Measurements from ENCODE around the gene HNRNPA3. TPM values are rescaled to one million over a fixed set of nuclear protein-coding genes. Genes with fewer than 3 reads are reported as not detected.
A peak's percentile ranks its signal among the peaks of the same experiment; 100 is the strongest.

Gene HNRNPA3
- total and polyA plus RNA-seq, 2 of the 13 experiments (the other 11 are each of a cell fraction or from before 2014, with no cell fraction given) = 73.3 to 97.7 TPM

GRCh38 chr2:177264693-177265587, 52.3 kb downstream of the HNRNPA3 start, which contains the start of gene NFE2L2 (continued):
- TF ChIP-seq HHEX (CRISPR knock-in tag; IDR thresholded peaks at IDR 0.05) = 0 out of 2 replicates have a peak, but pooled peaks have one; percentile 5
- no peak for TF ChIP-seq SRSF4 (IDR thresholded peaks at IDR 0.05; ENCODE audit: low read depth, low read length, poor library complexity, severe bottlenecking)
- TF ChIP-seq ZNF253 (CRISPR knock-in tag; IDR thresholded peaks at IDR 0.05; ENCODE audit: borderline replicate concordance) = no peak
- no peak for TF ChIP-seq ZFAT (CRISPR knock-in tag; conservative IDR thresholded peaks at IDR 0.05)
- TF ChIP-seq MAX (IDR thresholded peaks at IDR 0.05) = peak; percentile 93
- no peak for TF ChIP-seq CAMTA2 (CRISPR knock-in tag; IDR thresholded peaks at IDR 0.05; ENCODE audit: borderline replicate concordance)
- no peak; the same call in 1 of the 2 replicates for TF ChIP-seq ZNF670 (CRISPR knock-in tag; IDR thresholded peaks at IDR 0.05; ENCODE audit: borderline replicate concordance)
- TF ChIP-seq ZNF747 (CRISPR knock-in tag; IDR thresholded peaks at IDR 0.05; ENCODE audit: borderline replicate concordance) = peak; percentile 60; the same call in 1 of the 2 replicates
- peak; percentile 77 for TF ChIP-seq SMAD1 (CRISPR knock-in tag; IDR thresholded peaks at IDR 0.05; ENCODE audit: borderline replicate concordance, low read depth)
- TF ChIP-seq ZBTB21 (CRISPR knock-in tag; IDR thresholded peaks at IDR 0.05) = no peak; the same call in 1 of the 2 replicates
- no peak for TF ChIP-seq ZNF10 (CRISPR knock-in tag; IDR thresholded peaks at IDR 0.05; ENCODE audit: borderline replicate concordance, low read depth)
- TF ChIP-seq NCOR1 (IDR thresholded peaks at IDR 0.05; ENCODE audit: borderline replicate concordance, low read length) = peak; percentile 86
- peak; percentile 63 for TF ChIP-seq ELF3 (CRISPR knock-in tag; IDR thresholded peaks at IDR 0.05)
- 0 out of 2 replicates have a peak, but pooled peaks have one; percentile 51 for TF ChIP-seq ZNF678 (CRISPR knock-in tag; IDR thresholded peaks at IDR 0.05)
- peak; percentile 99 for TF ChIP-seq TBX2 (CRISPR knock-in tag; IDR thresholded peaks at IDR 0.05; ENCODE audit: borderline replicate concordance)
- no peak for TF ChIP-seq ZNF704 (CRISPR knock-in tag; IDR thresholded peaks at IDR 0.05; ENCODE audit: borderline replicate concordance)
- peak; percentile 99 for TF ChIP-seq SRSF1 (optimal IDR thresholded peaks at IDR 0.05; ENCODE audit: low read depth, low read length)
- TF ChIP-seq CBFB (CRISPR knock-in tag; IDR thresholded peaks at IDR 0.05) = peak; percentile 89
- peak; percentile 94 for TF ChIP-seq HDAC2 (CRISPR knock-in tag; IDR thresholded peaks at IDR 0.05)
- peak; percentile 51; the same call in 1 of the 2 replicates for TF ChIP-seq THAP7 (CRISPR knock-in tag; IDR thresholded peaks at IDR 0.05)
- peak; percentile 43; the same call in 1 of the 2 replicates for TF ChIP-seq ONECUT2 (CRISPR knock-in tag; IDR thresholded peaks at IDR 0.05)
- peak; percentile 96 for TF ChIP-seq ASH2L (IDR thresholded peaks at IDR 0.05; ENCODE audit: insufficient read length, low read depth, low read length)
- peak; percentile 97; the same call in 1 of the 2 replicates for TF ChIP-seq NRL (CRISPR knock-in tag; IDR thresholded peaks at IDR 0.05; ENCODE audit: borderline replicate concordance)
- TF ChIP-seq ATF3 (CRISPR knock-in tag; IDR thresholded peaks at IDR 0.05) = peak; percentile 99
- TF ChIP-seq ZNF3 (CRISPR knock-in tag; IDR thresholded peaks at IDR 0.05) = peak; percentile 60; the same call in 1 of the 2 replicates

Measured in HepG2 (cell line).